Prostate gland (tissue), 2 donors: ENCODE results near the gene SRMS. TPM values are rescaled to one million over a fixed set of nuclear protein-coding genes. Genes with fewer than 3 reads are reported as not detected.
A peak's percentile ranks its signal among the peaks of the same experiment; 100 is the strongest.

Source experiments
- DNase-seq: peaks from one replicate; pipeline ENCODE4 v3.0.0-alpha.2; 2019; ENCODE audit warnings: low spot score
- H3K27ac ChIP-seq, 2 donors: fragments of 200-600 bp; sonication (generic); 2 replicates each; pipeline ENCODE4 v1.5.1; 2017 to 2019
- H3K27me3 ChIP-seq: fragments of 200-600 bp; sonication (generic); replicated peaks from 2 replicates; pipeline ENCODE4 v1.5.1; 2019; ENCODE audit not compliant: insufficient read depth
- H3K36me3 ChIP-seq, 2 donors: fragments of 200-600 bp; sonication (generic); 1 replicate in 1 of 2; 2 replicates in 1 of 2; pipeline versions ENCODE4 v1.5.1 to v1.8.1; 2017 to 2019
- H3K4me1 ChIP-seq: fragments of 200-600 bp; sonication (generic); replicated peaks from 2 replicates; pipeline ENCODE4 v1.5.1; 2019
- H3K4me3 ChIP-seq, 2 donors: fragments of 200-600 bp; sonication (generic); 2 replicates each; pipeline ENCODE4 v1.5.1; 2017 to 2019
- H3K9me3 ChIP-seq: fragments of 200-600 bp; sonication (generic); 2 replicates; pipeline ENCODE4 v1.5.1; 2017
- POLR2A ChIP-seq: fragments of 450-650 bp; IDR thresholded peaks from one replicate; pipeline ENCODE4 v1.6.1; 2016; ENCODE audit warnings: antibody characterized with exemption, mild to moderate bottlenecking
- POLR2AphosphoS5 ChIP-seq: sonication (generic); formaldehyde crosslinking; IDR thresholded peaks from one replicate; pipeline ENCODE4 v1.6.1; 2017; ENCODE audit warnings: antibody characterized with exemption
- WGBS: methylation state at CpG from one replicate; pipeline ENCODE4 v1.1.5; 2018; 5-methylcytosine and 5-hydroxymethylcytosine counted together
- intact Hi-C: fragments of 100-400 bp; cut with DNase I; formaldehyde crosslinking; loops from one replicate; pipeline ENCODE4 v1.14.2; 2022
- total RNA-seq, 2 donors: library from RNA; depleted of rRNA; stranded (reverse); fragments of >200 nt; gene quantifications; one replicate each; pipeline ENCODE4 v1.1.0, GENCODE V29; 2016
- TF ChIP-seq, protein P1 (sequence below), 4 experiments: fragments of 200-600 bp in 2 of 4; fragments of 450-650 bp in 2 of 4; sonication (generic) in 2 of 4; IDR thresholded peaks; 1 replicate in 3 of 4; 2 replicates in 1 of 4; pipeline ENCODE4 v1.5.1; 2016 to 2019; ENCODE audit warnings: antibody characterized with exemption in 4 of 4, mild to moderate bottlenecking in 2 of 4, moderate library complexity in 2 of 4

Gene SRMS
- total RNA-seq, 2 donors from 2014 or later = 0.34 to 1.6 TPM

DNA sequence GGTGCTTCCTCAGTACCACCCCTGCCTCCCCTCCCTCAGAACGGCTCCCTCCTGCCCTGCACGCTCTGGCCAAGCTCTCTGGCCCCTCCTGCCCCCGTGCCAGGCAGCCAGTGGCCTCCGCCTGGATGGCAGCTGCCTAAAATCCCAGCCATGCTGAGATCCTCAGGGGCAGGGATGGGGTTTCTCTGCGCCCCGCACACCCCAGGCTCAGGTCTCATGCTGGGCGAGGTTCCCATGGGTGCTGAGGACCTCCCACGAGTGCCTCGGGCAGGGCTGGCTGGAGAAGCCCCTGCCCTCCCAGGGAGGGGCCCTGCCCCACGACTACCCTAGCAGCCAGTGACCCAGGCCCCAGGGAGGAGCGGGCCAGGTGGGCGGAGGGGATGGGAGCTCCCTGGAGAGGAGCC, 13.1 kb downstream of the SRMS start:
- Histone ChIP-seq H3K27me3 (no peaks in the 10 kb centered on the region), H3K4me3 (no peak overlapping the region), H3K9me3 (no peaks in the 10 kb centered on the region), H3K27ac (no peak overlapping the region), H3K4me1 (peaks cover 5% of the 10 kb centered on the region), H3K36me3 (no peaks in the 10 kb centered on the region)
- 30% methylated on average over 12 of the region's 12 CpGs for WGBS
- intact Hi-C loops = loop anchor here (10.0 kb wide), 1 partner anchor 330 kb away; the partner anchor contains the start of genes ABHD16B and TPD52L2
- DNase-seq = no peak
- TF ChIP-seq, protein P1, sequence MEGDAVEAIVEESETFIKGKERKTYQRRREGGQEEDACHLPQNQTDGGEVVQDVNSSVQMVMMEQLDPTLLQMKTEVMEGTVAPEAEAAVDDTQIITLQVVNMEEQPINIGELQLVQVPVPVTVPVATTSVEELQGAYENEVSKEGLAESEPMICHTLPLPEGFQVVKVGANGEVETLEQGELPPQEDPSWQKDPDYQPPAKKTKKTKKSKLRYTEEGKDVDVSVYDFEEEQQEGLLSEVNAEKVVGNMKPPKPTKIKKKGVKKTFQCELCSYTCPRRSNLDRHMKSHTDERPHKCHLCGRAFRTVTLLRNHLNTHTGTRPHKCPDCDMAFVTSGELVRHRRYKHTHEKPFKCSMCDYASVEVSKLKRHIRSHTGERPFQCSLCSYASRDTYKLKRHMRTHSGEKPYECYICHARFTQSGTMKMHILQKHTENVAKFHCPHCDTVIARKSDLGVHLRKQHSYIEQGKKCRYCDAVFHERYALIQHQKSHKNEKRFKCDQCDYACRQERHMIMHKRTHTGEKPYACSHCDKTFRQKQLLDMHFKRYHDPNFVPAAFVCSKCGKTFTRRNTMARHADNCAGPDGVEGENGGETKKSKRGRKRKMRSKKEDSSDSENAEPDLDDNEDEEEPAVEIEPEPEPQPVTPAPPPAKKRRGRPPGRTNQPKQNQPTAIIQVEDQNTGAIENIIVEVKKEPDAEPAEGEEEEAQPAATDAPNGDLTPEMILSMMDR (IDR thresholded peaks at IDR 0.05) = no peak
- no peak for TF ChIP-seq POLR2AphosphoS5
- no peak for TF ChIP-seq POLR2A

DNA sequence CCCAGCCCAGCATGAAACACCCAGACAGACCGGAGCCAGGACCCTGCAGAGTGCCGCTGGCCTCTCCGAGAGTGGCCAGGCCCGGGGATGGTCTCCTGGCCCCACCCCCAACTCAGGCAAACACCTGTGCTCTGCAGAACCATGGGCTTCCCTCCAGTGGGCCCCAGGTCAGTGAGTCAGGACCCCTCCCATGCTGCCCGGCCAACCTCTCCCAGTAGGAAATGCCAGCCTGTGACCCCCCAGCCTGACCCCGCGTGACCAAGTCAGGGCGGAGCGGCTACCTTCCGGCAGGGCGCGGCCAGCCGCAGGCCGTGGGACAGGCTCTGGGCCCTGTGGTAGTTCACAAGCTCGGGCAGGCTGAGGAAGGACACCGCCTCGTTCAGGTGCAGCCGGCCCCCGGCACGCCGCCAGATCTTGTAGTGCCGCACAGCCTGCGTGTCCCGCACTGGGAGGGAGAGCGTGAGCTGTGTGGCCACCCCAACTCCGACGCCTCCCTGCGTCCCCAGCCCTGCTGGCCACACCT, 13.6 kb downstream of the SRMS start:
- no peak overlapping the region for H3K27ac ChIP-seq
- H3K36me3 ChIP-seq = no peaks in the 10 kb centered on the region
- H3K4me3 ChIP-seq = no peak overlapping the region
- peak; percentile 52 for DNase-seq
- H3K9me3 ChIP-seq = no peaks in the 10 kb centered on the region
- WGBS = 33% methylated on average over 16 of the region's 28 CpGs
- peak; percentile 18 for TF ChIP-seq POLR2AphosphoS5
- TF ChIP-seq POLR2A = peak; percentile 60
- TF ChIP-seq, protein P1 (IDR thresholded peaks at IDR 0.05) = peak in 1 of 4 experiments; percentile 18
- intact Hi-C loops = loop anchor here (10.0 kb wide), 1 partner anchor 331 kb away; the partner anchor contains the start of genes ABHD16B and TPD52L2
- H3K27me3 ChIP-seq = no peaks in the 10 kb centered on the region
- peaks cover 5% of the 10 kb centered on the region for H3K4me1 ChIP-seq

DNA sequence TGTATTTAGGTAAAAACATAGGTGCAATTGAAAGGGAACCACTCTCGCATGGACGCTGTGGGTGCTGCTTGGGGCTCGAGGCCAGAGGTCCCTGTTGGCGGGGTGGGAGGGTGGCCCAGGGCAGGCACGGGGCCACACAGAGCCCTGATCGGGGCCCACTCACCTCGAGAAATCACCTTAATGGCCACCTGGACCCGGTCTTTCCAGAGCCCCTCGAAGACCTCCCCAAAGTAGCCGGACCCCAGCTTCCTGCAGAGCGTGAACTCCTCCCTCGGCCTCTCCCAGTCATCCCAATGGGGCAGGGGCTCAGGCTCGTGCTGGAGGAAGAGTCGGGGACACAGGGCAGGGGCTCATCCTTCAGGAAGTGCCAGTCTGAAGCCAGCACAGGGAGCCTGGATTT, 14.2 kb downstream of the SRMS start:
- H3K4me3 ChIP-seq = no peak overlapping the region
- H3K27me3 ChIP-seq = no peaks in the 10 kb centered on the region
- intact Hi-C loops = loop anchor here (10.0 kb wide), 1 partner anchor 331 kb away; the partner anchor contains the start of genes ABHD16B and TPD52L2
- no peak for DNase-seq
- TF ChIP-seq POLR2A (no peak), POLR2AphosphoS5 (no peak)
- TF ChIP-seq, protein P1 (IDR thresholded peaks at IDR 0.05) = no peak
- no peaks in the 10 kb centered on the region for H3K9me3 ChIP-seq
- no peak overlapping the region for H3K27ac ChIP-seq
- no peaks in the 10 kb centered on the region for H3K36me3 ChIP-seq
- WGBS = 81% methylated on average over 14 of the region's 14 CpGs
- peaks cover 5% of the 10 kb centered on the region for H3K4me1 ChIP-seq

DNA sequence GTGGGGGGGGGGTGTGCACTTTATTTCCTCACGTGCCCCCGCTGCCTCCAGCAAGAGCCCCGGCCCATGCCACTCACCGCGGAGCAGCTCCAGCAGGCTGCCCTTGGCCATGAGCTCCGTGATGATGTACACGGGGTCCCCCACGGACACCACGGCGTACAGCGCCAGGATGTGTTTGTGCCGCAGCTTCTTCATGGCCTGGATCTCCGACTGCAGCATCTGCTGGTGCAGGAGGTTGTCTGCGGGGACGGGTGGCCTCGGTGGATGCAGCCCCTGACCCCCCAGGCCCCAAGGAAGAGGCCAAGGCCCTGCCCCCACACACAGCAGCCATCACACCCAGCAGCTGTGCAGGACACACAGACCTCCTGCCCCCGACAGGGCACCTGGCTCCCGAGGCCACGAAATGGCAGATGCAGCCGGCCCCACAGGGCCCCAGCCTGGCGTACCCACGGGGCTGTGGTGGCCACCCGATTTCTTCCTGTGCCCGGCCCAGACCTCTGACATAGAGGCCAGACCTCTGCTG, 15.0 kb downstream of the SRMS start:
- intact Hi-C loops = loop anchor here (10.0 kb wide), 1 partner anchor 332 kb away; the partner anchor contains the start of genes ABHD16B and TPD52L2

More for the DNA sequence above, 15.0 kb downstream of the SRMS start:
- 75% methylated on average over 23 of the region's 24 CpGs for WGBS
- Histone ChIP-seq H3K36me3 (no peaks in the 10 kb centered on the region), H3K9me3 (no peaks in the 10 kb centered on the region), H3K27ac (no peak overlapping the region), H3K4me1 (peaks cover 5% of the 10 kb centered on the region), H3K4me3 (no peak overlapping the region), H3K27me3 (no peaks in the 10 kb centered on the region)
- DNase-seq = no peak
- TF ChIP-seq, protein P1 (IDR thresholded peaks at IDR 0.05) = no peak
